H1 (cell line): ENCODE data around the gene FOXN3. TPM values are rescaled to one million over a fixed set of nuclear protein-coding genes. Genes with fewer than 3 reads are reported as not detected.

ENCODE experiments used
- EGR1 ChIP-seq: IDR thresholded peaks from 2 replicates; pipeline ENCODE4 v1.6.1; 2011; ENCODE audit warnings: low read depth, low read length, borderline replicate concordance
- GABPA ChIP-seq: IDR thresholded peaks from 2 replicates; pipeline ENCODE4 v1.6.1; 2011; ENCODE audit warnings: mild to moderate bottlenecking, low read length, moderate library complexity, borderline replicate concordance; ENCODE audit not compliant: insufficient read depth
- KDM1A ChIP-seq: fragments of 200-600, 300-600 bp; sonication (generic); IDR thresholded peaks from 2 replicates; pipeline ENCODE4 v1.7.1; 2016; ENCODE audit warnings: mild to moderate bottlenecking, low read length, borderline replicate concordance
- RNF2 ChIP-seq: fragments of 200-900, 300-1000 bp; sonication (generic); IDR thresholded peaks from 2 replicates; pipeline ENCODE4 v1.7.1; 2016; ENCODE audit warnings: borderline replicate concordance, low read depth, mild to moderate bottlenecking, antibody characterized with exemption, low read length; ENCODE audit not compliant: poor library complexity, severe bottlenecking; ENCODE audit errors: missing control alignments
- SP4 ChIP-seq: IDR thresholded peaks from 2 replicates; pipeline ENCODE4 v1.6.1; 2012; ENCODE audit warnings: low read length, inconsistent platforms
- TAF1 ChIP-seq: IDR thresholded peaks from 2 replicates; pipeline ENCODE4 v1.6.1; 2011; ENCODE audit warnings: mild to moderate bottlenecking, low read depth, low read length
- TEAD4 ChIP-seq: IDR thresholded peaks from 2 replicates; pipeline ENCODE4 v1.6.1; 2012; ENCODE audit warnings: low read depth, low read length, inconsistent platforms, mixed read lengths
- USF2 ChIP-seq: IDR thresholded peaks from 2 replicates; pipeline ENCODE4 v1.6.1; 2011; ENCODE audit warnings: low read length, improper control_type of control experiment
- ZNF274 ChIP-seq: IDR thresholded peaks from 2 replicates; pipeline ENCODE4 v1.7.0; 2012; ENCODE audit warnings: low read length, borderline replicate concordance; ENCODE audit errors: extremely low read depth
- polyA plus RNA-seq, 7 experiments: library from polyadenylated mRNA; depleted of rRNA in 3 of 7; stranded (reverse) in 5 of 7; unstranded in 2 of 7; fragments of >200 nt in 5 of 7; fragments of 200-250 nt in 2 of 7; gene quantifications; 1 replicate in 5 of 7; 2 replicates in 1 of 7; 4 replicates in 1 of 7; pipeline versions ENCODE4 v1.2.1 to v1.2.3, GENCODE V29; 2011 to 2013; ENCODE audit warnings: missing spikeins in 2 of 7, mixed read lengths in 2 of 7
- total RNA-seq: library from RNA; stranded (reverse); fragmentation: NEBNext Ultra II Directional; extraction: Animal tissue kit (Norgen Biotek cat#: 25700); gene quantifications from 2 replicates; pipeline ENCODE4 v1.2.1, GENCODE V29; 2021
- TF ChIP-seq, protein P1 (sequence below): fragments of 300-600 bp; sonication (generic); IDR thresholded peaks from 2 replicates; pipeline ENCODE4 v1.7.1; 2012; ENCODE audit warnings: low read length, moderate library complexity, mild to moderate bottlenecking, inconsistent platforms; ENCODE audit not compliant: insufficient replicate concordance

The FOXN3 gene
- total and polyA plus RNA-seq, 2 of the 8 experiments (the other 6 are each of a cell fraction or from before 2014, with no cell fraction given), result 52.6 to 178 TPM

DNA sequence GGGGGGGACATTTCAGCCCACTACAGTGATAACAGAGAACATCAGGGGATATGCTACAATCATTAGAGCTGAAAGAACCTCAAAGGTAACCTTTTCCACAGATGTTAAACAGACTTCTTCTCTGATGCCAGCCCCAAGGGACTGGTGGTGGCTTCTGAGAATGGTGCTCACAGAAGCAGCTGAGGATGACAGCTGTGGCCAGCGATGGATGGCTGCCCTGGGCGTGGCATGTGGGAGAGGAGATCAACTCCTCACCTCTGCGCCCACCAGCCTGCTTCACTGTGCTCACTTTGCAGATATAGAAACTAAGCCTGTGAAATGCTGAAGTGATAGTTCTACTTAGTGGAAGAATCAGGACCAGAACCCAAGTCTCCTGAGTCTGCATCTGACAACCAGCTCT lies 33.0 kb downstream of the FOXN3 start (continued):
- TF ChIP-seq, protein P1, sequence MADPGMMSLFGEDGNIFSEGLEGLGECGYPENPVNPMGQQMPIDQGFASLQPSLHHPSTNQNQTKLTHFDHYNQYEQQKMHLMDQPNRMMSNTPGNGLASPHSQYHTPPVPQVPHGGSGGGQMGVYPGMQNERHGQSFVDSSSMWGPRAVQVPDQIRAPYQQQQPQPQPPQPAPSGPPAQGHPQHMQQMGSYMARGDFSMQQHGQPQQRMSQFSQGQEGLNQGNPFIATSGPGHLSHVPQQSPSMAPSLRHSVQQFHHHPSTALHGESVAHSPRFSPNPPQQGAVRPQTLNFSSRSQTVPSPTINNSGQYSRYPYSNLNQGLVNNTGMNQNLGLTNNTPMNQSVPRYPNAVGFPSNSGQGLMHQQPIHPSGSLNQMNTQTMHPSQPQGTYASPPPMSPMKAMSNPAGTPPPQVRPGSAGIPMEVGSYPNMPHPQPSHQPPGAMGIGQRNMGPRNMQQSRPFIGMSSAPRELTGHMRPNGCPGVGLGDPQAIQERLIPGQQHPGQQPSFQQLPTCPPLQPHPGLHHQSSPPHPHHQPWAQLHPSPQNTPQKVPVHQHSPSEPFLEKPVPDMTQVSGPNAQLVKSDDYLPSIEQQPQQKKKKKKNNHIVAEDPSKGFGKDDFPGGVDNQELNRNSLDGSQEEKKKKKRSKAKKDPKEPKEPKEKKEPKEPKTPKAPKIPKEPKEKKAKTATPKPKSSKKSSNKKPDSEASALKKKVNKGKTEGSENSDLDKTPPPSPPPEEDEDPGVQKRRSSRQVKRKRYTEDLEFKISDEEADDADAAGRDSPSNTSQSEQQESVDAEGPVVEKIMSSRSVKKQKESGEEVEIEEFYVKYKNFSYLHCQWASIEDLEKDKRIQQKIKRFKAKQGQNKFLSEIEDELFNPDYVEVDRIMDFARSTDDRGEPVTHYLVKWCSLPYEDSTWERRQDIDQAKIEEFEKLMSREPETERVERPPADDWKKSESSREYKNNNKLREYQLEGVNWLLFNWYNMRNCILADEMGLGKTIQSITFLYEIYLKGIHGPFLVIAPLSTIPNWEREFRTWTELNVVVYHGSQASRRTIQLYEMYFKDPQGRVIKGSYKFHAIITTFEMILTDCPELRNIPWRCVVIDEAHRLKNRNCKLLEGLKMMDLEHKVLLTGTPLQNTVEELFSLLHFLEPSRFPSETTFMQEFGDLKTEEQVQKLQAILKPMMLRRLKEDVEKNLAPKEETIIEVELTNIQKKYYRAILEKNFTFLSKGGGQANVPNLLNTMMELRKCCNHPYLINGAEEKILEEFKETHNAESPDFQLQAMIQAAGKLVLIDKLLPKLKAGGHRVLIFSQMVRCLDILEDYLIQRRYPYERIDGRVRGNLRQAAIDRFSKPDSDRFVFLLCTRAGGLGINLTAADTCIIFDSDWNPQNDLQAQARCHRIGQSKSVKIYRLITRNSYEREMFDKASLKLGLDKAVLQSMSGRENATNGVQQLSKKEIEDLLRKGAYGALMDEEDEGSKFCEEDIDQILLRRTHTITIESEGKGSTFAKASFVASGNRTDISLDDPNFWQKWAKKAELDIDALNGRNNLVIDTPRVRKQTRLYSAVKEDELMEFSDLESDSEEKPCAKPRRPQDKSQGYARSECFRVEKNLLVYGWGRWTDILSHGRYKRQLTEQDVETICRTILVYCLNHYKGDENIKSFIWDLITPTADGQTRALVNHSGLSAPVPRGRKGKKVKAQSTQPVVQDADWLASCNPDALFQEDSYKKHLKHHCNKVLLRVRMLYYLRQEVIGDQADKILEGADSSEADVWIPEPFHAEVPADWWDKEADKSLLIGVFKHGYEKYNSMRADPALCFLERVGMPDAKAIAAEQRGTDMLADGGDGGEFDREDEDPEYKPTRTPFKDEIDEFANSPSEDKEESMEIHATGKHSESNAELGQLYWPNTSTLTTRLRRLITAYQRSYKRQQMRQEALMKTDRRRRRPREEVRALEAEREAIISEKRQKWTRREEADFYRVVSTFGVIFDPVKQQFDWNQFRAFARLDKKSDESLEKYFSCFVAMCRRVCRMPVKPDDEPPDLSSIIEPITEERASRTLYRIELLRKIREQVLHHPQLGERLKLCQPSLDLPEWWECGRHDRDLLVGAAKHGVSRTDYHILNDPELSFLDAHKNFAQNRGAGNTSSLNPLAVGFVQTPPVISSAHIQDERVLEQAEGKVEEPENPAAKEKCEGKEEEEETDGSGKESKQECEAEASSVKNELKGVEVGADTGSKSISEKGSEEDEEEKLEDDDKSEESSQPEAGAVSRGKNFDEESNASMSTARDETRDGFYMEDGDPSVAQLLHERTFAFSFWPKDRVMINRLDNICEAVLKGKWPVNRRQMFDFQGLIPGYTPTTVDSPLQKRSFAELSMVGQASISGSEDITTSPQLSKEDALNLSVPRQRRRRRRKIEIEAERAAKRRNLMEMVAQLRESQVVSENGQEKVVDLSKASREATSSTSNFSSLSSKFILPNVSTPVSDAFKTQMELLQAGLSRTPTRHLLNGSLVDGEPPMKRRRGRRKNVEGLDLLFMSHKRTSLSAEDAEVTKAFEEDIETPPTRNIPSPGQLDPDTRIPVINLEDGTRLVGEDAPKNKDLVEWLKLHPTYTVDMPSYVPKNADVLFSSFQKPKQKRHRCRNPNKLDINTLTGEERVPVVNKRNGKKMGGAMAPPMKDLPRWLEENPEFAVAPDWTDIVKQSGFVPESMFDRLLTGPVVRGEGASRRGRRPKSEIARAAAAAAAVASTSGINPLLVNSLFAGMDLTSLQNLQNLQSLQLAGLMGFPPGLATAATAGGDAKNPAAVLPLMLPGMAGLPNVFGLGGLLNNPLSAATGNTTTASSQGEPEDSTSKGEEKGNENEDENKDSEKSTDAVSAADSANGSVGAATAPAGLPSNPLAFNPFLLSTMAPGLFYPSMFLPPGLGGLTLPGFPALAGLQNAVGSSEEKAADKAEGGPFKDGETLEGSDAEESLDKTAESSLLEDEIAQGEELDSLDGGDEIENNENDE, result no peak
- no peak for TF ChIP-seq TEAD4
- TF ChIP-seq KDM1A, result no peak
- TF ChIP-seq GABPA, result no peak
- no peak for TF ChIP-seq ZNF274
- TF ChIP-seq RNF2, result no peak
- no peak for TF ChIP-seq EGR1
- no peak for TF ChIP-seq USF2
- no peak for TF ChIP-seq SP4
- TF ChIP-seq TAF1, result no peak
